Pancreas (tissue), 10 donors: ENCODE measurements around the gene ERC1. TPM values are rescaled to one million over a fixed set of nuclear protein-coding genes. Genes with fewer than 3 reads are reported as not detected.

Experiments
- ATAC-seq, 4 donors: fragments of 200-7000 bp; cut with Tn5 transposase; one replicate each; pipeline versions ENCODE4 v1.8.0 to v1.9.1; 2020; ENCODE audit warnings: mild to moderate bottlenecking in 4 of 4, moderate library complexity in 4 of 4
- DNase-seq, 6 donors: peaks; one replicate each; pipeline ENCODE4 v3.0.0-alpha.2; 2020
- FAIRE-seq: peaks from 2 replicates; lab custom pipeline; 2012; peaks lifted over from hg19 to GRCh38; lab: Jason Lieb, UNC
- H3K27ac ChIP-seq, 4 donors: fragments of 200-600 bp; sonication (generic); 1 replicate in 3 of 4; 2 replicates in 1 of 4; pipeline versions ENCODE4 v1.5.0 to v1.8.0; 2020
- H3K27me3 ChIP-seq, 4 donors: fragments of 200-600 bp; one replicate each; pipeline ENCODE4 v1.8.0; 2021
- H3K36me3 ChIP-seq, 3 donors: fragments of 200-600 bp; sonication (generic) in 1 of 3; one replicate each; pipeline versions ENCODE4 v1.5.0 to v1.8.0; 2020 to 2021
- H3K4me1 ChIP-seq, 3 donors: fragments of 200-600 bp; one replicate each; pipeline ENCODE4 v1.8.0; 2021
- H3K4me3 ChIP-seq, 4 donors: fragments of 200-600 bp; sonication (generic) in 2 of 4; one replicate each; pipeline versions ENCODE4 v1.5.0 to v1.8.0; 2020 to 2021
- H3K9me3 ChIP-seq, 4 donors: fragments of 200-600 bp; one replicate each; pipeline ENCODE4 v1.8.0; 2021
- WGBS, 2 donors: extraction: QIAGEN DNeasy Blood & Tissue Kit; methylation state at CpG; one replicate each; pipeline ENCODE4 v1.1.7; 2013; 5-methylcytosine and 5-hydroxymethylcytosine counted together
- intact Hi-C, 3 donors: fragments of 100-400 bp; cut with DNase I; formaldehyde crosslinking; loops; one replicate each; pipeline versions ENCODE4 v1.11.1 to v1.14.2; 2022
- polyA plus RNA-seq, 2 donors: library from polyadenylated mRNA; stranded (reverse); fragments of 200-250 nt; gene quantifications; one replicate each; pipeline ENCODE4 v1.2.3, GENCODE V29; 2013
- total RNA-seq, 6 donors: library from RNA; stranded (reverse); fragmentation: NEBNext Ultra II Directional in 4 of 6; extraction: Animal tissue kit (Norgen Biotek cat#: 25700) in 4 of 6; gene quantifications; one replicate each; pipeline versions ENCODE4 v1.2.1 to v1.2.4, GENCODE V29; 2021 to 2023
- TF ChIP-seq, protein P1 (sequence below), 4 donors: fragments of 200-600 bp; sonication (generic) in 3 of 4; IDR thresholded peaks; one replicate each; pipeline versions ENCODE4 v1.5.0 to v1.8.0; 2021; ENCODE audit warnings: antibody characterized with exemption in 4 of 4
- donor health status: healthy with polysubstance abuse.
- donor health status: DM: no; HTN: no; CAD: no; lungs with moderate emphysema.
- donor health status: DM: no; HTN: no; CAD: no.
- donor health status: control.
- donor health status: control.
- donor health status: Bipolar disorder and iron deficiency.
- donor health status: DM: yes; HTN: yes; CAD: no.
- donor health status: DM: no; HTN: no; CAD: no.
- donor health status: DM: no; HTN: no; CAD: no.
- donor health status: DM: yes; HTN: yes; CAD: no.

The ERC1 gene
- total and polyA plus RNA-seq, 8 donors = 4.1 to 41.4 (median 20.5) TPM

DNA sequence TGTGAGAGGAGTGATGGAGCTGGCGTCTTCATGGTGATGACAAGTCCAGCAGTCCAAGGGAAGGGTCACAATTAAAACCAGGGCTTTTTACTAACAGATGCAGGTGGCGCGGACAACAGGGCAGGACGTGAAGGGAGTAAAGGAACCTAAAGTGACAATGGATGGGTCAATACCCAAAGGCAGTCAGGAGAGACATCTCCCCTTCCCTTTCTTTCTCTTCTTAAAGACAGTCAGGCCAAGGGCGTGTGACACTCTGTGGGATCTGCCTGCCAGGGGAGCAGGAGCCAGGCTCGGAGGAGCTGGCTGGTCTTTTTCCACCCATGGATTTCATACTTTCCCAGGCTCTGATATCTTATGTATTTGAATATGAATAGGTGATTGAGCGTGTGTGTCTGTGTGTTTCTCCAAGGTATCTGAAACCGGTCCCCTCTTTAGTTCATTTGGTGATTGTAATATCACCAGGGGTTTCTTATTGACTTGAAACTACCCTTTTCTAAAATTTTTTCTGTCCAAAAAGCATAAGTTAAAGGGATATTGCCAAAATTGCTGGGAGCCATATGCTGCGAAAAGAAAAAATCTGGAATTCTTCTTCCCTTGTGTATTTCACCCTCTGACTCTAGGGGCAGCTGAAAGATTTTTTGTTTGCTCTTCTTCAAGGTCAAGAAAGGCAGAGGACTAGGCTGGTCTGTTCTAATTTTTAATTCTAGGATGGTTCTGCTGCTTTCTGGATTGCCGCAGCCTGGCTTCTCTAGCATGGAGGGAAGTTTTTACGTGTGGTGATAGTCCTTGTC, 541.5 kb downstream of the ERC1 start:
- WGBS, 2 donors = 78 to 87% methylated on average over 11 of the region's 11 CpGs
- peaks cover 0 to 3% (median 2%) of the 10 kb centered on the region in 3 donors for H3K4me1 ChIP-seq
- no peak for FAIRE-seq
- intact Hi-C loops = no loop called here
- H3K9me3 ChIP-seq = no peaks in the 10 kb centered on the region
- peaks cover 0 to 3% (median 0%) of the 10 kb centered on the region in 4 donors for H3K27me3 ChIP-seq
- H3K27ac ChIP-seq = no peak overlapping the region
- TF ChIP-seq, protein P1, sequence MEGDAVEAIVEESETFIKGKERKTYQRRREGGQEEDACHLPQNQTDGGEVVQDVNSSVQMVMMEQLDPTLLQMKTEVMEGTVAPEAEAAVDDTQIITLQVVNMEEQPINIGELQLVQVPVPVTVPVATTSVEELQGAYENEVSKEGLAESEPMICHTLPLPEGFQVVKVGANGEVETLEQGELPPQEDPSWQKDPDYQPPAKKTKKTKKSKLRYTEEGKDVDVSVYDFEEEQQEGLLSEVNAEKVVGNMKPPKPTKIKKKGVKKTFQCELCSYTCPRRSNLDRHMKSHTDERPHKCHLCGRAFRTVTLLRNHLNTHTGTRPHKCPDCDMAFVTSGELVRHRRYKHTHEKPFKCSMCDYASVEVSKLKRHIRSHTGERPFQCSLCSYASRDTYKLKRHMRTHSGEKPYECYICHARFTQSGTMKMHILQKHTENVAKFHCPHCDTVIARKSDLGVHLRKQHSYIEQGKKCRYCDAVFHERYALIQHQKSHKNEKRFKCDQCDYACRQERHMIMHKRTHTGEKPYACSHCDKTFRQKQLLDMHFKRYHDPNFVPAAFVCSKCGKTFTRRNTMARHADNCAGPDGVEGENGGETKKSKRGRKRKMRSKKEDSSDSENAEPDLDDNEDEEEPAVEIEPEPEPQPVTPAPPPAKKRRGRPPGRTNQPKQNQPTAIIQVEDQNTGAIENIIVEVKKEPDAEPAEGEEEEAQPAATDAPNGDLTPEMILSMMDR (IDR thresholded peaks at IDR 0.05) = no peak
- no peak for ATAC-seq
- H3K36me3 ChIP-seq = no peaks in the 10 kb centered on the region
- DNase-seq = no peak
- no peak overlapping the region for H3K4me3 ChIP-seq

DNA sequence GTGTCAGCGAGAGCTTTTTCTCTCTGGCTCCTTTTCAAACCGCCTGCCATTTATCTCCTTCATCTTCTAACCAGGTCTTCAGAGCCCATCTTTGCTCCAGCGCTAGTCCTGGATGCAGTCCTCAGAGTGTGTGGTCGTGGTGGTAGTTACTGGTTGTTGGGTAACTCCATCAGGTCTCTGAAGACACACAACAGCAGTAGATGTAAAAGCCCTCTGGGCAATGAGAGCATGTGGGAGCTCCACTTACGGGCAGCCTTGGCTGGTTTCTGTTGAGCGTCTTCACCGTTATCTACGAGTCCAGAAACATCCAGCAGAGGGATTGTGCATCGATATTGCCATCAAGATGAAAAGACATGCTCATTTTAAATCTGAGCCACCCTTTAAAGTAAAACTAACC, 542.2 kb downstream of the ERC1 start:
- Histone ChIP-seq H3K9me3 (no peaks in the 10 kb centered on the region), H3K4me3 (no peak overlapping the region), H3K27ac (no peak overlapping the region), H3K36me3 (no peaks in the 10 kb centered on the region), H3K4me1 (peaks cover 0 to 3% (median 2%) of the 10 kb centered on the region in 3 donors), H3K27me3 (peaks cover 0 to 3% (median 0%) of the 10 kb centered on the region in 4 donors)
- no peak for ATAC-seq
- no peak for FAIRE-seq
- DNase-seq = no peak
- 34 to 63% methylated on average over 9 of the region's 9 CpGs for WGBS, 2 donors
- TF ChIP-seq, protein P1 (IDR thresholded peaks at IDR 0.05) = no peak
- intact Hi-C loops = no loop called here

DNA sequence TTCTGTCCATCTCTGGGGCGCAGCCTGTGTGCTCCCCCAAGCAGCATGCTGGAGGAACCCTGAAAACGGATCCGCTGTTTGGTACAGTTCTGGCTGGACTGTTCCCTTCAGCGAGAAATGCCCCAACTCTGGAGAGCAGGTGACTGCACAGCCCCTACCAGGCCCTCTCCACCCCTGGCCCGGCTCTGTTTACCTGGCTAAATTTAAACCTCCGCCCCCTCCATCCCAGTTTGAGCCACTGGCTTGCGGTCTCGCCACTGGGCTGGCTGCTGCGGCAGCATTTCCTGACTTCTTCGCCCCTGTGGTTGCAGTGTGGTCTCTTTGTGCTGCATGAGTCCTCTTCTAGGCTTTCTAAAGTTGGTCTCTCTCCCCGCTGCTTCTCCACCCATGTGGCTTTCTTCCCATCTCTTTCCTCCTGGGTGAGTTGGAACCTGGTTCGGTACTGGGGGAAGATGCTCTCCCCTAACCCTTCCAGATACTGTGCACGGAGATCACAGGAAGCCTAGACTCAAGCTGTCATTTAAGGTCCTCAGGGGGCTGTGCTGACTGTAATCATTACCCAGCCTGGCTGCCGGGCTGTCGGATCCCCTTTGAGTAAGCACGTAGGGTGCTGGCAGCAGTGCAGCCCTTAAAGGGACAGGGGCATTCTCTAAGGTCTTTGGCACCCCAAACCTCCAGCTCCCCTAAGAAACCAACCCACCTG, 542.7 kb downstream of the ERC1 start:
- peak in 1 of 4 donors; percentile 15 for ATAC-seq
- TF ChIP-seq, protein P1 (IDR thresholded peaks at IDR 0.05) = no peak
- Histone ChIP-seq H3K36me3 (no peaks in the 10 kb centered on the region), H3K4me1 (peaks cover 0 to 3% (median 2%) of the 10 kb centered on the region in 3 donors), H3K4me3 (no peak overlapping the region), H3K27ac (no peak overlapping the region), H3K9me3 (no peaks in the 10 kb centered on the region), H3K27me3 (peaks cover 0 to 3% (median 0%) of the 10 kb centered on the region in 4 donors)
- no peak for FAIRE-seq
- 25 to 37% methylated on average over 16 of the region's 16 CpGs for WGBS, 2 donors
- intact Hi-C loops = no loop called here
- no peak for DNase-seq

DNA sequence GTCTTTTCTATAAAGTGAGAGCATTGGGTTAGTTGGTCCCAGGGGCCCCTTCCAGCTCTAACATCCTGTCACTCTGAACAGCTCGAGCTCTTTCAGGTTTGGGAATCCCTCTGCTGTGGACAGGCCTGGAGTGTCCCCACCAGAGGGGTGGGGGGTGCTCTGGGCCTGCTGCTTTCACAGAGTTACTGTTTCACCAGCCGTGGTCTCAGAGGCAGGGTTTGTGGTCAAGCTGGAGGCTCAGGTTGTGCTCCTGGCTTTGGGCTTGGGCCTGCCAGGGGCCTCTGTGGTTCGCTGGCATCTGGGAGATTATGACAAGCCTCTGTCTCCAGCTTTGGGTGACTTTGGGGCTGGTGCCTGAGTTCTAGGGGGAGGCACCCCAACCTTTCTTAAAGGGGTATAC, 543.7 kb downstream of the ERC1 start:
- Histone ChIP-seq H3K4me3 (no peak overlapping the region), H3K4me1 (peaks cover 0 to 3% (median 2%) of the 10 kb centered on the region in 3 donors), H3K9me3 (no peaks in the 10 kb centered on the region), H3K27me3 (peaks cover 0 to 3% (median 0%) of the 10 kb centered on the region in 4 donors), H3K27ac (no peak overlapping the region), H3K36me3 (no peaks in the 10 kb centered on the region)
- FAIRE-seq (no peak), ATAC-seq (no peak), DNase-seq (no peak)
- intact Hi-C loops = no loop called here
- TF ChIP-seq, protein P1 (IDR thresholded peaks at IDR 0.05) = no peak
- 55 to 81% methylated on average over 3 of the region's 3 CpGs for WGBS, 2 donors
